A549 treated with RU486 at 1 μM for 4 hours (cell line): ENCODE data around the gene DCAF4L1. TPM values are rescaled to one million over a fixed set of nuclear protein-coding genes. Genes with fewer than 3 reads are reported as not detected.

Source experiments
- total RNA-seq: library from RNA; stranded (reverse); fragments of 200-300 nt; extraction: Qiagen RNA extraction; gene quantifications from 5 replicates; pipeline ENCODE4 v1.2.3, GENCODE V29; 2022; ENCODE audit warnings: low read depth

Gene DCAF4L1
- total RNA-seq, result 0.05 to 0.13 TPM (median 0.11 TPM) in 5 replicates

GRCh38 chr4:41981456-41981855, at the start of gene DCAF4L1:
Gene DCAF4L1 (plus strand): TSS chr4:41981756. CDS start chr4:41981793, 37 bp downstream.

GRCh38 chr4:41934901-41935651, 46.5 kb upstream of the DCAF4L1 start, which contains the start of gene TMEM33:
Gene TMEM33 (plus strand): TSS chr4:41935429. CDS start chr4:41935485, 56 bp downstream.

GRCh38 chr4:41990365-41991111, 9.0 kb downstream of the DCAF4L1 start, which contains the start of gene SLC30A9:
Gene SLC30A9 (plus strand): TSS chr4:41990530. CDS start chr4:41990652, 122 bp downstream.

Other genes starting within 250 kb of the DCAF4L1 start
- gene PHOX2B, start 233.0 kb upstream of the DCAF4L1 start, total RNA-seq, result not detected in 5 replicates
- 29.3 to 49.2 TPM (median 48.1 TPM) in 5 replicates for gene TMEM33, start 46.3 kb upstream of the DCAF4L1 start, total RNA-seq
- gene SLC30A9, start 8.8 kb downstream of the DCAF4L1 start, total RNA-seq, result 17.5 to 37.7 TPM (median 26.6 TPM) in 5 replicates
- not detected in 5 replicates for gene BEND4, start 170.9 kb downstream of the DCAF4L1 start, total RNA-seq